ENCODE data around the gene KIF14. TPM values are rescaled to one million over a fixed set of nuclear protein-coding genes. Genes with fewer than 3 reads are reported as not detected.
A peak's percentile ranks its signal among the peaks of the same experiment; 100 is the strongest.

KIF14 gene
- total and polyA plus RNA-seq, 2 experiments from 2014 or later = 13.3 to 23.2 TPM

DNA sequence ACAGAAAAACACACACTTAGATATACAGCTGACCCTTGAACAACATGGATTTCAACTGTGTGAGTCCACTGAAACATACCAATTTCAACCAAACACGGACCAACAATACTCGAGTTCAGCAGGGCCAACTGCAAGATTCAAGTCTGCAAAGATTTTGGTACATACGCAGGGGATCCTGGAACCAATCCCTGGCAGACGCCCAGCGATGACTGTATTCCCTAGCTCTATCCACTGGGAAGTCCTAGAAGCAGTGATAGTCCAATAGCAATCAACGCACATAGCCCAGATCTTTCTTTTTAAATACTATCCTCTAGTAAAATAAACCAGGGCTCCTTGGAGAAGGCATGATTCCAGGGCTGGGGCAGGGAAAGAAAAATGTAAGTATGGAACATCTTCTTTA, 40.2 kb upstream of the KIF14 start (continued):
- TF ChIP-seq, protein P1, sequence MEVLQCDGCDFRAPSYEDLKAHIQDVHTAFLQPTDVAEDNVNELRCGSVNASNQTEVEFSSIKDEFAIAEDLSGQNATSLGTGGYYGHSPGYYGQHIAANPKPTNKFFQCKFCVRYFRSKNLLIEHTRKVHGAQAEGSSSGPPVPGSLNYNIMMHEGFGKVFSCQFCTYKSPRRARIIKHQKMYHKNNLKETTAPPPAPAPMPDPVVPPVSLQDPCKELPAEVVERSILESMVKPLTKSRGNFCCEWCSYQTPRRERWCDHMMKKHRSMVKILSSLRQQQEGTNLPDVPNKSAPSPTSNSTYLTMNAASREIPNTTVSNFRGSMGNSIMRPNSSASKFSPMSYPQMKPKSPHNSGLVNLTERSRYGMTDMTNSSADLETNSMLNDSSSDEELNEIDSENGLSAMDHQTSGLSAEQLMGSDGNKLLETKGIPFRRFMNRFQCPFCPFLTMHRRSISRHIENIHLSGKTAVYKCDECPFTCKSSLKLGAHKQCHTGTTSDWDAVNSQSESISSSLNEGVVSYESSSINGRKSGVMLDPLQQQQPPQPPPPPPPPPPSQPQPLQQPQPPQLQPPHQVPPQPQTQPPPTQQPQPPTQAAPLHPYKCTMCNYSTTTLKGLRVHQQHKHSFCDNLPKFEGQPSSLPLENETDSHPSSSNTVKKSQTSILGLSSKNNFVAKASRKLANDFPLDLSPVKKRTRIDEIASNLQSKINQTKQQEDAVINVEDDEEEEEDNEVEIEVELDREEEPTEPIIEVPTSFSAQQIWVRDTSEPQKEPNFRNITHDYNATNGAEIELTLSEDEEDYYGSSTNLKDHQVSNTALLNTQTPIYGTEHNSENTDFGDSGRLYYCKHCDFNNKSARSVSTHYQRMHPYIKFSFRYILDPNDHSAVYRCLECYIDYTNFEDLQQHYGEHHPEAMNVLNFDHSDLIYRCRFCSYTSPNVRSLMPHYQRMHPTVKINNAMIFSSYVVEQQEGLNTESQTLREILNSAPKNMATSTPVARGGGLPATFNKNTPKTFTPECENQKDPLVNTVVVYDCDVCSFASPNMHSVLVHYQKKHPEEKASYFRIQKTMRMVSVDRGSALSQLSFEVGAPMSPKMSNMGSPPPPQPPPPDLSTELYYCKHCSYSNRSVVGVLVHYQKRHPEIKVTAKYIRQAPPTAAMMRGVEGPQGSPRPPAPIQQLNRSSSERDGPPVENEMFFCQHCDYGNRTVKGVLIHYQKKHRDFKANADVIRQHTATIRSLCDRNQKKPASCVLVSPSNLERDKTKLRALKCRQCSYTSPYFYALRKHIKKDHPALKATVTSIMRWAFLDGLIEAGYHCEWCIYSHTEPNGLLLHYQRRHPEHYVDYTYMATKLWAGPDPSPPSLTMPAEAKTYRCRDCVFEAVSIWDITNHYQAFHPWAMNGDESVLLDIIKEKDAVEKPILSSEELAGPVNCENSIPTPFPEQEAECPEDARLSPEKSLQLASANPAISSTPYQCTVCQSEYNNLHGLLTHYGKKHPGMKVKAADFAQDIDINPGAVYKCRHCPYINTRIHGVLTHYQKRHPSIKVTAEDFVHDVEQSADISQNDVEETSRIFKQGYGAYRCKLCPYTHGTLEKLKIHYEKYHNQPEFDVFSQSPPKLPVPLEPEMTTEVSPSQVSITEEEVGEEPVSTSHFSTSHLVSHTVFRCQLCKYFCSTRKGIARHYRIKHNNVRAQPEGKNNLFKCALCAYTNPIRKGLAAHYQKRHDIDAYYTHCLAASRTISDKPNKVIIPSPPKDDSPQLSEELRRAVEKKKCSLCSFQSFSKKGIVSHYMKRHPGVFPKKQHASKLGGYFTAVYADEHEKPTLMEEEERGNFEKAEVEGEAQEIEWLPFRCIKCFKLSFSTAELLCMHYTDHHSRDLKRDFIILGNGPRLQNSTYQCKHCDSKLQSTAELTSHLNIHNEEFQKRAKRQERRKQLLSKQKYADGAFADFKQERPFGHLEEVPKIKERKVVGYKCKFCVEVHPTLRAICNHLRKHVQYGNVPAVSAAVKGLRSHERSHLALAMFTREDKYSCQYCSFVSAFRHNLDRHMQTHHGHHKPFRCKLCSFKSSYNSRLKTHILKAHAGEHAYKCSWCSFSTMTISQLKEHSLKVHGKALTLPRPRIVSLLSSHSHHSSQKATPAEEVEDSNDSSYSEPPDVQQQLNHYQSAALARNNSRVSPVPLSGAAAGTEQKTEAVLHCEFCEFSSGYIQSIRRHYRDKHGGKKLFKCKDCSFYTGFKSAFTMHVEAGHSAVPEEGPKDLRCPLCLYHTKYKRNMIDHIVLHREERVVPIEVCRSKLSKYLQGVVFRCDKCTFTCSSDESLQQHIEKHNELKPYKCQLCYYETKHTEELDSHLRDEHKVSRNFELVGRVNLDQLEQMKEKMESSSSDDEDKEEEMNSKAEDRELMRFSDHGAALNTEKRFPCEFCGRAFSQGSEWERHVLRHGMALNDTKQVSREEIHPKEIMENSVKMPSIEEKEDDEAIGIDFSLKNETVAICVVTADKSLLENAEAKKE (CRISPR knock-in tag; IDR thresholded peaks at IDR 0.05) = no peak
- no peak for TF ChIP-seq NANOG (IDR thresholded peaks at IDR 0.05; ENCODE audit: borderline replicate concordance)
- TF ChIP-seq, protein P2, sequence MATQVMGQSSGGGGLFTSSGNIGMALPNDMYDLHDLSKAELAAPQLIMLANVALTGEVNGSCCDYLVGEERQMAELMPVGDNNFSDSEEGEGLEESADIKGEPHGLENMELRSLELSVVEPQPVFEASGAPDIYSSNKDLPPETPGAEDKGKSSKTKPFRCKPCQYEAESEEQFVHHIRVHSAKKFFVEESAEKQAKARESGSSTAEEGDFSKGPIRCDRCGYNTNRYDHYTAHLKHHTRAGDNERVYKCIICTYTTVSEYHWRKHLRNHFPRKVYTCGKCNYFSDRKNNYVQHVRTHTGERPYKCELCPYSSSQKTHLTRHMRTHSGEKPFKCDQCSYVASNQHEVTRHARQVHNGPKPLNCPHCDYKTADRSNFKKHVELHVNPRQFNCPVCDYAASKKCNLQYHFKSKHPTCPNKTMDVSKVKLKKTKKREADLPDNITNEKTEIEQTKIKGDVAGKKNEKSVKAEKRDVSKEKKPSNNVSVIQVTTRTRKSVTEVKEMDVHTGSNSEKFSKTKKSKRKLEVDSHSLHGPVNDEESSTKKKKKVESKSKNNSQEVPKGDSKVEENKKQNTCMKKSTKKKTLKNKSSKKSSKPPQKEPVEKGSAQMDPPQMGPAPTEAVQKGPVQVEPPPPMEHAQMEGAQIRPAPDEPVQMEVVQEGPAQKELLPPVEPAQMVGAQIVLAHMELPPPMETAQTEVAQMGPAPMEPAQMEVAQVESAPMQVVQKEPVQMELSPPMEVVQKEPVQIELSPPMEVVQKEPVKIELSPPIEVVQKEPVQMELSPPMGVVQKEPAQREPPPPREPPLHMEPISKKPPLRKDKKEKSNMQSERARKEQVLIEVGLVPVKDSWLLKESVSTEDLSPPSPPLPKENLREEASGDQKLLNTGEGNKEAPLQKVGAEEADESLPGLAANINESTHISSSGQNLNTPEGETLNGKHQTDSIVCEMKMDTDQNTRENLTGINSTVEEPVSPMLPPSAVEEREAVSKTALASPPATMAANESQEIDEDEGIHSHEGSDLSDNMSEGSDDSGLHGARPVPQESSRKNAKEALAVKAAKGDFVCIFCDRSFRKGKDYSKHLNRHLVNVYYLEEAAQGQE (IDR thresholded peaks at IDR 0.05; ENCODE audit: unreplicated experiment) = no peak

DNA sequence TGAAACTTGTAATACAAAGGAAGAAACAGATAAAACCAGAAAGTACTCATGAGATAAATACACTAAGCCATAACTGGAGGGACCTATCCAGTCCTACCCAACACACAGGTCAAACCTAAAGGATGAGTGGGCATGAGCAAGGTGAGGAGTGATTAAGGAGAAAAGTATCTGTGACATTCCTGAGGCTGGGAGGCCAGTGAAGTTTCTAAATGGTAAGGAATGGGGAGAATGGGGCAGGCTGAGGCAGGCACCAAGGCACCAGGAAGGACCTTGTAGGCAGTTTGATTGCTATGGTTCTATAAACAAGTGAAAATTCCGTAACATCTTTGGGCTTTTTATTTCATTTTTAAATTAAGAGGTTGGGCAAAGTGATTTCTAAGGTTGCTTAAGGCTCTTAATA, 38.7 kb upstream of the KIF14 start:
- DNase-seq (ENCODE audit: low spot score) (peak; percentile 36), ATAC-seq (peak; percentile 48; the same call in 2 of the 3 replicates)
- Histone ChIP-seq H4K20me1 (replicated peaks; ENCODE audit: insufficient read depth) (0 out of 2 replicates have a peak, but pooled peaks cover 3% of the 10 kb centered on the region), H3F3A (replicated peaks; ENCODE audit: low read depth) (0 out of 2 replicates have a peak, but pooled peaks cover 4% of the 10 kb centered on the region), H3K9me2 (ENCODE audit: insufficient read depth) (no peaks in the 10 kb centered on the region), H3K4me2 (no peak overlapping the region), H3K4me3 (no peak overlapping the region), H2AFZ (no peak overlapping the region), H3K36me3 (ENCODE audit: insufficient read depth) (peaks cover 13% of the 10 kb centered on the region), H3K79me2 (replicated peaks; ENCODE audit: insufficient read depth) (peaks cover 7% of the 10 kb centered on the region), H3K27me3 (ENCODE audit: insufficient read depth) (no peaks in the 10 kb centered on the region), H3K4me1 (ENCODE audit: insufficient read depth) (peaks cover 9% of the 10 kb centered on the region), H3K27ac (ENCODE audit: low read depth) (no peak overlapping the region)
- Mint-ChIP-seq H3K9me3 (no peaks in the 10 kb centered on the region), H3K27me3 (ENCODE audit: insufficient read depth, low read depth, poor library complexity) (no peaks in the 10 kb centered on the region), H3K27ac (peak overlapping the region; percentile 27; the same call in 1 of the 2 replicates), H3K4me3 (no peak overlapping the region), H3K4me1 (peaks cover 12% of the 10 kb centered on the region), H3K36me3 (ENCODE audit: low read depth) (peaks cover 36% of the 10 kb centered on the region)
- TF ChIP-seq JUNB (IDR thresholded peaks at IDR 0.05; ENCODE audit: unreplicated experiment) (no peak), EZH2 (IDR thresholded peaks at IDR 0.05; ENCODE audit: low read depth, unreplicated experiment) (no peak)
- TF ChIP-seq, protein P1 (CRISPR knock-in tag; IDR thresholded peaks at IDR 0.05) = no peak

All from GM23338 (cell line).